ENCODE measurements around the gene NOTUM. TPM values are rescaled to one million over a fixed set of nuclear protein-coding genes. Genes with fewer than 3 reads are reported as not detected.

NOTUM gene
- polyA plus RNA-seq, 2 of the 4 experiments (the other 2 are of a cell fraction), result 0.06 to 0.92 TPM

DNA sequence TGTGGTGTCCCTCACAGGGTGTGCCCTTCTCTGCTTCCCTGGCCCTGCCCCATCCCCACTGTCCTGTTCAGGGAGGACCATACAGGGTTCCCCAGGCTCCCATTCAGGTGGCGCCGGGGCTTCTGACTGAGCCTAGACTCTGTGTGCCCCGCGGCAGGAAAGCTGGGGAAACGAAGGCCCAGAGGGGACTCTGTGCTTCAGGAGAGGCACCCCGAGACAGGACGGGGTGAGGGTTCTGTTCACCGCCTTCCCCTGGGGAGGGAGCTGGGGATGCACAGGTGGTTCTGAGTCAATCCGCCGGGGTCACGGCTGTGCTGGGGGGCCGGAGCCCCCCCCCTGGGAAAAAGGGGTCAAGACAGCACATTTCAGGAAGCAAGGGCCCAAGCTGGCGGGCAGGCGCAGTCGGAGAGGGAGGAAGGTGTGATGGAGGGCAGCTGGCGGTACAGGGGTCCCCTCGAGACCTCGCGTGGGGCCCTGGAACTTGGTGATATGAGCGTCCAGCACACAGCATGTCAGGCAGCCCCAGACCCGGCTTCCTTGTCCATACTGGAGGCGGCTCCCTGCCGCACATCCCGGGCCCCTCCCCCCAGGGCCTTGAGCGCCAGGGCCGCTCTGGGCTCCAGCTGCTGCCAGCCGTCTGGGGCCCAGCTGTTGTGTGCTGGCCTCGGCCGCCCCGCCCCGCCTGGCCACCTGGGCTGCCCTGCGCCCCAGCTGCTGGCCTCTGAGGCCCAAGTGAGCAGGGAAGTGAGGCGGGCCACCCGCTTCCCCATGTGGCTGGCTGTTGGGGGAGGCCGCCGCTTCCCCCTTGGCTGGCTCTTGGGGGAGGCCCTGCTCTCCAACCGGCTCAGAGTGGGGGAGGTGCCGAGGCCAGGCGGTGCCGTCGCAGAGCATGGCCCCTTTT is 5.6 kb upstream of the NOTUM start:
- Histone ChIP-seq H3K4me2 (no peak overlapping the region), H3K27ac (peak overlapping the region in 1 of 2 experiments; percentile 85; a peak in 1 of 6 replicates), H3K4me3 (no peak overlapping the region), H3K4me1 (peaks cover 19% of the 10 kb centered on the region), H3K9me3 (0 out of 3 replicates have a peak, but pooled peaks cover 5% of the 10 kb centered on the region)
- no peak for FAIRE-seq
- ChIA-PET POLR2A (interaction anchor here (1.5 kb wide), 1 partner anchor 10 kb away, joined by 3 read pairs; the partner anchor contains the start of gene ASPSCR1), CTCF (interaction anchor here (1.0 to 10.9 kb wide), 8 partner anchors 7 to 186 kb away, joined by 3 to 794 read pairs (median 5); partner anchors contain the start of genes CENPX, DCXR, LRRC45 and MAFG)
- WGBS (ENCODE audit: missing lambda C conversion rate), result 89% methylated on average over 36 of the region's 41 CpGs
- TF ChIP-seq NFE2L2 (conservative IDR thresholded peaks at IDR 0.05; ENCODE audit: low read length) (no peak), TFCP2L1 (CRISPR knock-in tag; IDR thresholded peaks at IDR 0.05) (no peak), KDM5A (IDR thresholded peaks at IDR 0.05) (no peak), BHLHE40 (IDR thresholded peaks at IDR 0.05; ENCODE audit: low read depth, low read length) (no peak)
- TF ChIP-seq, protein P1, sequence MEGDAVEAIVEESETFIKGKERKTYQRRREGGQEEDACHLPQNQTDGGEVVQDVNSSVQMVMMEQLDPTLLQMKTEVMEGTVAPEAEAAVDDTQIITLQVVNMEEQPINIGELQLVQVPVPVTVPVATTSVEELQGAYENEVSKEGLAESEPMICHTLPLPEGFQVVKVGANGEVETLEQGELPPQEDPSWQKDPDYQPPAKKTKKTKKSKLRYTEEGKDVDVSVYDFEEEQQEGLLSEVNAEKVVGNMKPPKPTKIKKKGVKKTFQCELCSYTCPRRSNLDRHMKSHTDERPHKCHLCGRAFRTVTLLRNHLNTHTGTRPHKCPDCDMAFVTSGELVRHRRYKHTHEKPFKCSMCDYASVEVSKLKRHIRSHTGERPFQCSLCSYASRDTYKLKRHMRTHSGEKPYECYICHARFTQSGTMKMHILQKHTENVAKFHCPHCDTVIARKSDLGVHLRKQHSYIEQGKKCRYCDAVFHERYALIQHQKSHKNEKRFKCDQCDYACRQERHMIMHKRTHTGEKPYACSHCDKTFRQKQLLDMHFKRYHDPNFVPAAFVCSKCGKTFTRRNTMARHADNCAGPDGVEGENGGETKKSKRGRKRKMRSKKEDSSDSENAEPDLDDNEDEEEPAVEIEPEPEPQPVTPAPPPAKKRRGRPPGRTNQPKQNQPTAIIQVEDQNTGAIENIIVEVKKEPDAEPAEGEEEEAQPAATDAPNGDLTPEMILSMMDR (IDR thresholded peaks at IDR 0.05), result no peak
- DNase-seq (ENCODE audit: low read depth in 1 of 2, low spot score in 1 of 2), result no peak
- ATAC-seq, result peak; percentile 3 to 6; a peak in 3 of 6 replicates

DNA sequence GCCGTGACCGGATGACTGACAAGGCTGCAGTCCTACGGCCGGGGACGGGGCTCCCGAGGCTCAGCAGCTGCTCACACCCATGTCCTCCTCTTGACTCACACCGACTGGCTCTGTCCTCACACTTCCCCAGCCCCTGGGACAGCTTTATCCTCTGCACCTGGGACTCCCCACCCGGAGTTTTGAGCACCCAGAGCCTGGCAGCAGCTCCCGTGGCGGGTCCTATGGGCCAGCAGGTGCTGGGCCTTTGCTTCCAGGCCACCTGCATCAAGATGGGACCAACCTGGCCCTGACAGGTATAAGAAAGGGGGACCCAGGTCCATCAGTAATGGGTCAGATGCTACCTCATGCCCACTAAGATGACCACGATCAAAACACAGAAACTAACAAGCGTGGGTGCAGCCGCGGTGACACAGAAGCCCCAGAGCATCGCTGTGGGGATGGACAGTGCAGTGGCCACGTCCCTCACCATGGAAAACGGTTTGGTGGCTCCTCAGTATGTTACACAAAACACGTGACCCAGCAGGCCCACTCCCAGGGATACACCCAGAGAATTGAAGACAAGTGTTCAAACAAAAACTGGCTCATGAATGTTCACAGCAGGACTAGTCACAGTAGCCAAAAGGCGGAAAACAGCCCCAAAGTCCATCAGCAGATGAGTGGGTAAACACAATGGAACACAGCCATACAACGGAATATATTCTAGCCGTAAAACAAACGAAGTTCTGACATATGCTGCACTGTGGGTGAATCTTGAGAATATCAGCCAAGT is 3.3 kb upstream of the NOTUM start:
- 74% methylated on average over 22 of the region's 22 CpGs for WGBS (ENCODE audit: missing lambda C conversion rate)
- Histone ChIP-seq H3K4me2 (no peak overlapping the region), H3K27ac (no peak overlapping the region), H3K4me3 (no peak overlapping the region), H3K4me1 (peaks cover 35% of the 10 kb centered on the region), H3K9me3 (no peaks in the 10 kb centered on the region; the same call in 2 of the 3 replicates)
- FAIRE-seq (no peak), DNase-seq (ENCODE audit: low read depth in 1 of 2, low spot score in 1 of 2) (no peak), ATAC-seq (no peak)
- CTCF ChIA-PET, result interaction anchor here (0.7 to 10.9 kb wide), 3 partner anchors 15 to 605 kb away, joined by 3 to 794 read pairs (median 116); partner anchors contain the start of genes CENPX, LRRC45, MYADML2 and RAC3
- TF ChIP-seq, protein P2, sequence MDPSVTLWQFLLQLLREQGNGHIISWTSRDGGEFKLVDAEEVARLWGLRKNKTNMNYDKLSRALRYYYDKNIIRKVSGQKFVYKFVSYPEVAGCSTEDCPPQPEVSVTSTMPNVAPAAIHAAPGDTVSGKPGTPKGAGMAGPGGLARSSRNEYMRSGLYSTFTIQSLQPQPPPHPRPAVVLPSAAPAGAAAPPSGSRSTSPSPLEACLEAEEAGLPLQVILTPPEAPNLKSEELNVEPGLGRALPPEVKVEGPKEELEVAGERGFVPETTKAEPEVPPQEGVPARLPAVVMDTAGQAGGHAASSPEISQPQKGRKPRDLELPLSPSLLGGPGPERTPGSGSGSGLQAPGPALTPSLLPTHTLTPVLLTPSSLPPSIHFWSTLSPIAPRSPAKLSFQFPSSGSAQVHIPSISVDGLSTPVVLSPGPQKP (IDR thresholded peaks at IDR 0.05; ENCODE audit: low read depth, low read length), result no peak
- TF ChIP-seq, protein P3, sequence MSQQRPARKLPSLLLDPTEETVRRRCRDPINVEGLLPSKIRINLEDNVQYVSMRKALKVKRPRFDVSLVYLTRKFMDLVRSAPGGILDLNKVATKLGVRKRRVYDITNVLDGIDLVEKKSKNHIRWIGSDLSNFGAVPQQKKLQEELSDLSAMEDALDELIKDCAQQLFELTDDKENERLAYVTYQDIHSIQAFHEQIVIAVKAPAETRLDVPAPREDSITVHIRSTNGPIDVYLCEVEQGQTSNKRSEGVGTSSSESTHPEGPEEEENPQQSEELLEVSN (IDR thresholded peaks at IDR 0.05; ENCODE audit: borderline replicate concordance, low read depth), result no peak
- TF ChIP-seq, protein P4, sequence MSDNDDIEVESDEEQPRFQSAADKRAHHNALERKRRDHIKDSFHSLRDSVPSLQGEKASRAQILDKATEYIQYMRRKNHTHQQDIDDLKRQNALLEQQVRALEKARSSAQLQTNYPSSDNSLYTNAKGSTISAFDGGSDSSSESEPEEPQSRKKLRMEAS (IDR thresholded peaks at IDR 0.05), result no peak
- no peak for TF ChIP-seq NR3C1 (IDR thresholded peaks at IDR 0.05)
- TF ChIP-seq MAFK (IDR thresholded peaks at IDR 0.05; ENCODE audit: partially characterized antibody), result no peak
- TF ChIP-seq, protein P5, sequence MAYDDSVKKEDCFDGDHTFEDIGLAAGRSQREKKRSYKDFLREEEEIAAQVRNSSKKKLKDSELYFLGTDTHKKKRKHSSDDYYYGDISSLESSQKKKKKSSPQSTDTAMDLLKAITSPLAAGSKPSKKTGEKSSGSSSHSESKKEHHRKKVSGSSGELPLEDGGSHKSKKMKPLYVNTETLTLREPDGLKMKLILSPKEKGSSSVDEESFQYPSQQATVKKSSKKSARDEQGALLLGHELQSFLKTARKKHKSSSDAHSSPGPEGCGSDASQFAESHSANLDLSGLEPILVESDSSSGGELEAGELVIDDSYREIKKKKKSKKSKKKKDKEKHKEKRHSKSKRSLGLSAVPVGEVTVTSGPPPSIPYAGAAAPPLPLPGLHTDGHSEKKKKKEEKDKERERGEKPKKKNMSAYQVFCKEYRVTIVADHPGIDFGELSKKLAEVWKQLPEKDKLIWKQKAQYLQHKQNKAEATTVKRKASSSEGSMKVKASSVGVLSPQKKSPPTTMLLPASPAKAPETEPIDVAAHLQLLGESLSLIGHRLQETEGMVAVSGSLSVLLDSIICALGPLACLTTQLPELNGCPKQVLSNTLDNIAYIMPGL (CRISPR knock-in tag; IDR thresholded peaks at IDR 0.05; ENCODE audit: borderline replicate concordance), result no peak
- no peak for TF ChIP-seq KDM1A (IDR thresholded peaks at IDR 0.05; ENCODE audit: low read depth)
- TF ChIP-seq TFCP2L1 (CRISPR knock-in tag; IDR thresholded peaks at IDR 0.05), result no peak
- no peak for TF ChIP-seq RCOR1 (IDR thresholded peaks at IDR 0.05; ENCODE audit: low read depth, low read length)
- TF ChIP-seq RAD21 (conservative IDR thresholded peaks at IDR 0.05 in 1 of 2, IDR thresholded peaks at IDR 0.05 in 1 of 2), result no peak
- no peak for TF ChIP-seq ESRRA (IDR thresholded peaks at IDR 0.05; ENCODE audit: borderline replicate concordance, low read length)
- no peak for TF ChIP-seq PHF8 (IDR thresholded peaks at IDR 0.05; ENCODE audit: borderline replicate concordance, low read depth)
- no peak for TF ChIP-seq ZC3H11A (IDR thresholded peaks at IDR 0.05)
- no peak for TF ChIP-seq CHD4 (IDR thresholded peaks at IDR 0.05; ENCODE audit: borderline replicate concordance)
- no peak for TF ChIP-seq FOSL2 (IDR thresholded peaks at IDR 0.05)
- TF ChIP-seq FOSL2 (CRISPR knock-in tag; IDR thresholded peaks at IDR 0.05), result no peak
- TF ChIP-seq HDAC2 (IDR thresholded peaks at IDR 0.05), result no peak
- POLR2A ChIA-PET, result no interaction called here
